Measurements from ENCODE around the gene TFAP2A.

TFAP2A gene

GRCh38 chr6:10425975-10426780 is 11.3 kb upstream of the TFAP2A start:
- DNase-seq, result peak; percentile 76

- DNase-seq, result peak; percentile 73
Measured at GRCh38 chr6:10425176-10425974, 10.5 kb upstream of the TFAP2A start.

GRCh38 chr6:10424040-10424439 is 9.2 kb upstream of the TFAP2A start:
- peak; percentile 23 for DNase-seq

- DNase-seq, result no peak
Measured at GRCh38 chr6:10422737-10423034, 7.8 kb upstream of the TFAP2A start.

GRCh38 chr6:10421921-10422736 is 7.3 kb upstream of the TFAP2A start:
- DNase-seq, result no peak

- peak; percentile 57 for DNase-seq
Measured at GRCh38 chr6:10421158-10421920, 6.5 kb upstream of the TFAP2A start.

- peak; percentile 32 for DNase-seq
Measured at GRCh38 chr6:10420546-10421157, 5.8 kb upstream of the TFAP2A start.

- no peak for DNase-seq
Measured at GRCh38 chr6:10419749-10420545, 5.1 kb upstream of the TFAP2A start.

- DNase-seq, result peak; percentile 42
Measured at GRCh38 chr6:10418862-10419748, 4.2 kb upstream of the TFAP2A start.

- DNase-seq, result peak; percentile 22
Measured at GRCh38 chr6:10418361-10418861, 3.5 kb upstream of the TFAP2A start.

- DNase-seq, result peak; percentile 45
Measured at GRCh38 chr6:10417681-10418104, 2.8 kb upstream of the TFAP2A start.

GRCh38 chr6:10416863-10417641 is 2.2 kb upstream of the TFAP2A start:
- DNase-seq, result peak; percentile 62

- no peak for DNase-seq
Measured at GRCh38 chr6:10416516-10416862, 1.6 kb upstream of the TFAP2A start.

- DNase-seq, result peak; percentile 63
Measured at GRCh38 chr6:10415617-10416480, 975 bp upstream of the TFAP2A start.

GRCh38 chr6:10413850-10414738 is 780 bp downstream of the TFAP2A start:
- DNase-seq, result peak; percentile 69

- DNase-seq, result no peak
Measured at GRCh38 chr6:10413262-10413849, 1.5 kb downstream of the TFAP2A start.
